ENCODE results near the gene RHO.
"Not testable (repeated sequence)": the region's sequence is repeated elsewhere in the genome, so short reads cannot be mapped to it uniquely, and the experiment has no call there.

Gene RHO

DNA sequence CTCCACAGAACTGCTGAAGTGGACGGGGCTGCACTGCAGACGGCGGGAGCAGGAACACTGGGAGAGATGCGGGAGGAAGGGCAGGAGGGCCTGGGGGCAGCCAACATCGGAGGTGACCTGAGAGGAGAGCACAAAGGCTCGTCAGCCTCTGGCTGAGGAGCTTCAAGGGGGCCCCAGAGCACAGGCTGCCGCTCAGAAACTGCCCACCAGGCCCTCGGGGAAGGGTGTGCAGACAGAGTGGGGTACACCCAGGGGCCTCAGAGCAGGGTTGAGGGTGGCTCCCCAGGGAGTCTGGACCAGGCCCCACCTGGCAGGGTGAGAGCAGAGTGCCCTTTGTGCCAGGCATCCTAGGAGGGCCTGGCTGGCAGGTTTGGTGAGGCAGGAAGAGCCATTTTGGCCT, 14.7 kb upstream of the RHO start:
- no peaks in the 10 kb centered on the region for H3K9me3 Mint-ChIP-seq
- no peak overlapping the region for H3K4me3 Mint-ChIP-seq

GRCh38 chr3:129514110-129514509, 14.3 kb upstream of the RHO start:
- Mint-ChIP-seq H3K27ac (no peak overlapping the region), H3K9me3 (no peaks in the 10 kb centered on the region), H3K4me3 (no peak overlapping the region), H3K36me3 (peaks cover 4% of the 10 kb centered on the region), H3K4me1 (no peaks in the 10 kb centered on the region), H3K27me3 (no peaks in the 10 kb centered on the region)

More for the DNA sequence above, 14.7 kb upstream of the RHO start:
- Mint-ChIP-seq H3K36me3 (peaks cover 4% of the 10 kb centered on the region), H3K27me3 (no peaks in the 10 kb centered on the region), H3K4me1 (no peaks in the 10 kb centered on the region), H3K27ac (no peak overlapping the region)

DNA sequence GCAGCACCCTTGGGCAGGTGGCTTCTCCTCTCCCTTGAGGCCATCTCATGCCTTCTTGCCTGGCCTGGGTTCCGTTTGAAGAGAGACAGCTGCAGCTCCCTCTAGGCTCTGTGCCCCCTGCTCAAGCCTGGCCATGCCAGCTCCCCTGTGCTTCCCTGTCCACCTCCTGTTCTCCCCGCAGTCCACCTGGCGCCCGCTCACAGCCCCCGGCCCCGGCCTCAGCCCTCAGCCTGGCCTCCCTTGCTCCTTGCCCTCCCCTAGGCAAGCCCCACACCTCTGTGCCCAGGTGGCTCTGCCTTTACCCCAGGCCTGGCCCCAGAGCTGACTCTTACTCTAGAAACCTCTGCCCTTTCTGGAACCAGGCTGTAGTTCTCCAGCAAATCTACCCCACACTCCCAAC, 13.9 kb upstream of the RHO start:
- H3K27me3 Mint-ChIP-seq, result no peaks in the 10 kb centered on the region
- H3K4me1 Mint-ChIP-seq, result no peaks in the 10 kb centered on the region
- H3K4me3 Mint-ChIP-seq, result no peak overlapping the region
- H3K36me3 Mint-ChIP-seq, result peaks cover 4% of the 10 kb centered on the region
- H3K9me3 Mint-ChIP-seq, result no peaks in the 10 kb centered on the region
- no peak overlapping the region for H3K27ac Mint-ChIP-seq

DNA sequence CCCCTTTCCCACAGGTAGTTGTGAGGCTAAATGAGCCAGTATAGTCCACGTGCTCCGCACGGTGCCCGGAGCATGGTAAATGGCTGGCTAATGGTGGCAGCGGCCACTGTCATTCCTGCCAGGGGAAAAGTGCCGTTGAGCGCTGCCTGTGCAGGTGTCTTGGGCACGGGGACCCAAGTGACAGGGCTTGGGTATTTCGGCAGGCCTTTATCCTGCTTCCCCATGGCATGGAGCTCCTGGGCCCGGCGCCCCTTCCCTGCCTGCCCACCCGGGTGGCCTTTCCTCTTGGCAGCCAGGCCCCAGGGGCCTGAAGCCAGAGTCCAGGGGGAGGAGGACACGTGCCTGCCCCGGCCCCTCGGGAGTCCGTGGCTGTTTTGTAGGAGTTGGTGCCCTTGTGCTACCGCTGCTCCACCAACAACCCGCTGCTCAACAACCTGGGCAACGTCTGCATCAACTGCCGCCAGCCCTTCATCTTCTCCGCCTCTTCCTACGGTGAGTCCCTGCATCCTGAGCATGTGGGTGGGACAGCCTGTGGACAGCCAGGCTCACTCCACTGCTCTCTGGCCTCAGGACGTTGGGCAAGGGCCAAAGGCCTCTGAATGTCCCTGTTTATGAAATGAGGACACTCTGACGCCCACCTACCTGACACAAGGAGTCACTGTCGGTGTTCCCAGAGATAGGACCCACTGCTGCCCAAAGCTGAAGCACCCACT, 13.2 kb upstream of the RHO start:
- H3K9me3 Mint-ChIP-seq, H3K27me3 Mint-ChIP-seq, H3K36me3 Mint-ChIP-seq, H3K4me1 Mint-ChIP-seq, H3K4me3 Mint-ChIP-seq, H3K27ac Mint-ChIP-seq: not testable (repeated sequence)

- H3K4me1 Mint-ChIP-seq, H3K36me3 Mint-ChIP-seq, H3K4me3 Mint-ChIP-seq, H3K27ac Mint-ChIP-seq, H3K9me3 Mint-ChIP-seq, H3K27me3 Mint-ChIP-seq: not testable (repeated sequence)
These were observed 12.5 kb upstream of the RHO start for GRCh38 chr3:129515821-129516432.

GRCh38 chr3:129517516-129517915, 10.9 kb upstream of the RHO start:
- H3K27ac Mint-ChIP-seq, result no peak overlapping the region
- H3K4me3 Mint-ChIP-seq, result no peak overlapping the region
- no peaks in the 10 kb centered on the region for H3K9me3 Mint-ChIP-seq
- no peaks in the 10 kb centered on the region for H3K27me3 Mint-ChIP-seq
- H3K36me3 Mint-ChIP-seq, result peaks cover 4% of the 10 kb centered on the region
- no peaks in the 10 kb centered on the region for H3K4me1 Mint-ChIP-seq

- Mint-ChIP-seq H3K27ac (no peak overlapping the region), H3K9me3 (no peaks in the 10 kb centered on the region), H3K4me1 (no peaks in the 10 kb centered on the region), H3K27me3 (no peaks in the 10 kb centered on the region), H3K36me3 (peaks cover 4% of the 10 kb centered on the region), H3K4me3 (no peak overlapping the region)
These were observed 10.3 kb upstream of the RHO start for GRCh38 chr3:129518038-129518561.

- H3K27ac Mint-ChIP-seq, result no peak overlapping the region
- no peaks in the 10 kb centered on the region for H3K9me3 Mint-ChIP-seq
- H3K27me3 Mint-ChIP-seq, result no peaks in the 10 kb centered on the region
- peaks cover 4% of the 10 kb centered on the region for H3K36me3 Mint-ChIP-seq
- H3K4me3 Mint-ChIP-seq, result no peak overlapping the region
- H3K4me1 Mint-ChIP-seq, result no peaks in the 10 kb centered on the region
These were observed 9.9 kb upstream of the RHO start for GRCh38 chr3:129518581-129518980.

GRCh38 chr3:129519449-129519848, 9.0 kb upstream of the RHO start:
- H3K4me1 Mint-ChIP-seq, result no peaks in the 10 kb centered on the region
- no peak overlapping the region for H3K27ac Mint-ChIP-seq
- no peaks in the 10 kb centered on the region for H3K27me3 Mint-ChIP-seq
- peaks cover 4% of the 10 kb centered on the region for H3K36me3 Mint-ChIP-seq
- H3K9me3 Mint-ChIP-seq, result no peaks in the 10 kb centered on the region
- no peak overlapping the region for H3K4me3 Mint-ChIP-seq

DNA sequence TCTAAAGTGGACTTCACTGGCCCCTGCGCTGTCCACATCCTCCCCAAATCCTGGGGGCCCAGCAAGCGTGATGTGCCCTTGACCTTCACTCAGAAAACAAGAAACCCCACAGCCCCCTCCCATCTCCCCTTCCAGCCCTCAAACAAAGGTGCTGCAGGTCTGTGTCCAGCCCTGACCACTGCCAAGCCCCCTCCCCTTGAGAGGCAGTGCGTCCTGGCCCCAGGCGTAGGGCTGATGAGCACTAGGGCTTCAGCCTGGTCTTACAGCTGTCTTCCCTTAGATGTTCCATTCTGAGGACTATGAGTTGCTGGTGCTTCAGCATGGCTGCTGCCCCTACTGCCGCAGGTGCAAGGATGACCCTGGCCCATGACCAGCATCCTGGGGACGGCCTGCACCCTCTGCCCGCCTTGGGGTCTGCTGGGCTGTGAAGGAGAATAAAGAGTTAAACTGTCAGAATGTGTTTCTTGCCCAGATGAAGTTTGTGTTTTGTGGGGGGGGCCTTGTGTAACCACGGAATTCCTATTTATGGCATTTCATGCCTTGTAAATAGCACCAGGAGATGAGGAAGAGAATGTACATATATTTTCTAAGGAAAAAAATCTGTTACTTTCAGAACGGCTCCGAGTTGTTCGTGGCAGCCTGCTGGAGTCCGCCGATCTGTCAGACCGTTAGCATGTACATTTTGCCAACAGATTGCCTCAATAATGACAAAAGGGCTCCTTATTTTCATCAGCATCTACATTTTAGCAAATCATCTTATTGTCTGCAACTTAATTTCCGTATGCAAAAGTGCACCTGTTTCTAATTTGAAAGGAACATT, 8.3 kb upstream of the RHO start:
- Mint-ChIP-seq H3K27ac (no peak overlapping the region), H3K27me3 (no peaks in the 10 kb centered on the region), H3K36me3 (peaks cover 4% of the 10 kb centered on the region), H3K9me3 (no peaks in the 10 kb centered on the region), H3K4me3 (no peak overlapping the region), H3K4me1 (no peaks in the 10 kb centered on the region)

DNA sequence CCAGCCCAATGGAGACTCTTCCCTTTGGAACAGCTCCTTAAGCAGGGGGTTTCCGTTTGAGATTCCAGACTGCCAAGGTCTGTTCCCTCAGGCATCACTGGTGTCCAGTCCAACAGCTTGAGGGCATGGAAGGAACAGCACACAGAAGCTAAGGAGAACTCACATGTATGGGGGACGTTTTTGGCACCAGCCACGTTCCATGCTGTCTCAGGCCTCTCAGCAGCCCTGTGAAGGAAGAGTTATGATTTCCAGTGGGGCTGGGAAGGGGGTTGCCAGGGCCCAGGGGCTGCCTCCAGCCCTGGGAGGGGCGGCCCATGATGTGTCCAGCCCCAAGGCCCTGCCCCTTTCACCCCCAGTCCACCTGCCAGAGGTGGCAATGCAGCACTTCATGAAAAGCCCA, 7.5 kb upstream of the RHO start:
- Mint-ChIP-seq H3K36me3 (peaks cover 4% of the 10 kb centered on the region), H3K27me3 (no peaks in the 10 kb centered on the region), H3K4me3 (no peak overlapping the region), H3K27ac (no peak overlapping the region), H3K4me1 (no peaks in the 10 kb centered on the region), H3K9me3 (no peaks in the 10 kb centered on the region)

DNA sequence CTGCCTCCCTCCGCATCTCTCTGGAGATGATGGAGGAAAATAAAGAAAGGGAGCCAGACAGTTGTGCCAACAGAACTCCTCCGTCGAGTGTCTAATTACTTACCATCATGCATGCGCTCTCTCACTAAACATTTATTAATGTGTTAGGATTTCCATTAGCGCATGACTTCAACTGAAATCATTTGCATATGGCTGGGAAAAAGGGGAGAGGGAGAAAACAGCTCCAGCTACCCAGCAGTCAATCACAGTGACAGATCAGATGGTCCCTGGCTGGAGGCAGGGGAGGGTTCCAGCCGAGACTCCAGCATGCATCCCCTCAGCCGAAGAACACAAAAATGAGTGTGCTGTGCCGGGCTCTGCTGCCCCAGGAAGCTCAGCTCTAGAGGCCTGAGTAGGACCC, 6.8 kb upstream of the RHO start:
- Mint-ChIP-seq H3K4me1 (no peaks in the 10 kb centered on the region), H3K27me3 (no peaks in the 10 kb centered on the region), H3K9me3 (no peaks in the 10 kb centered on the region), H3K4me3 (no peak overlapping the region), H3K36me3 (peaks cover 4% of the 10 kb centered on the region), H3K27ac (no peak overlapping the region)

DNA sequence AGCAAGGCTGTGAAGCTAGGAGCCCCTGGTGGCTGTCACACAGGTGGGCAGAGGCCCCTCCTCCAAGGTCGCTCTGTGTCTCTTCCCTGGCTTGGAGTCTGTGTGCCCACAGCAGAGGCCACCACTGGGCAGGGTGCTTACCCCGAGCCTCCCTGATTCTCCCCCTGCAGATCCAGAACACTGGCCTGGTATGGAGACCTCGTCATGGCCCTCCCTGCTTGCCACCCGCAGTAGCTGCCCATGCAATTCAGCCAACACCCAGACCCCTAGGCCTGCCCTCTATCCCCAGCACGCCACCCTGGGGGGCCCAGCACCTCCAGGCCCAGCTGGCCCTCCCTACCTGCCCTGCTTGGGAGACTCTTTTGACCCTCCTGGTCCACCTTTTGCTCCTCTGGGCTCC, 5.5 kb upstream of the RHO start:
- Mint-ChIP-seq H3K4me3 (no peak overlapping the region), H3K4me1 (no peaks in the 10 kb centered on the region), H3K36me3 (no peaks in the 10 kb centered on the region), H3K27ac (no peak overlapping the region), H3K9me3 (no peaks in the 10 kb centered on the region), H3K27me3 (no peaks in the 10 kb centered on the region)

GRCh38 chr3:129524081-129524480, 4.4 kb upstream of the RHO start:
- H3K36me3 Mint-ChIP-seq, result no peaks in the 10 kb centered on the region
- no peaks in the 10 kb centered on the region for H3K4me1 Mint-ChIP-seq
- no peak overlapping the region for H3K27ac Mint-ChIP-seq
- H3K4me3 Mint-ChIP-seq, result no peak overlapping the region
- no peaks in the 10 kb centered on the region for H3K9me3 Mint-ChIP-seq
- H3K27me3 Mint-ChIP-seq, result no peaks in the 10 kb centered on the region

- Mint-ChIP-seq H3K4me3 (no peak overlapping the region), H3K9me3 (no peaks in the 10 kb centered on the region), H3K27me3 (no peaks in the 10 kb centered on the region), H3K36me3 (no peaks in the 10 kb centered on the region), H3K27ac (no peak overlapping the region), H3K4me1 (no peaks in the 10 kb centered on the region)
These were observed 3.0 kb upstream of the RHO start for GRCh38 chr3:129525341-129525968.
